BE2C (cell line): ENCODE data around the gene PCDH9.

Experiments
- DNase-seq: peaks from one replicate; pipeline ENCODE4 v3.0.0-alpha.2; 2020
- H3K27me3 ChIP-seq: fragments of 250-450 bp; sonication (Bioruptor Pico); 2 replicates; pipeline ENCODE4 v1.5.1; 2020; ENCODE audit warnings: mild to moderate bottlenecking
- H3K36me3 ChIP-seq: fragments of 250-450 bp; sonication (Bioruptor Pico); 2 replicates; pipeline ENCODE4 v1.5.1; 2020; ENCODE audit warnings: mild to moderate bottlenecking
- H3K4me1 ChIP-seq: fragments of 250-450 bp; sonication (Bioruptor Pico); 2 replicates; pipeline ENCODE4 v1.5.1; 2020
- H3K4me3 ChIP-seq: 2 replicates; pipeline ENCODE4 v1.5.1; 2011; ENCODE audit warnings: low read depth, low read length
- H3K9me3 ChIP-seq: fragments of 250-450 bp; sonication (Bioruptor Pico); 2 replicates; pipeline ENCODE4 v1.5.1; 2020
- TF ChIP-seq, protein P1 (sequence below): IDR thresholded peaks from 2 replicates; pipeline ENCODE4 v1.5.1; 2012; ENCODE audit warnings: mild to moderate bottlenecking, low read depth, low read length

PCDH9 gene

DNA sequence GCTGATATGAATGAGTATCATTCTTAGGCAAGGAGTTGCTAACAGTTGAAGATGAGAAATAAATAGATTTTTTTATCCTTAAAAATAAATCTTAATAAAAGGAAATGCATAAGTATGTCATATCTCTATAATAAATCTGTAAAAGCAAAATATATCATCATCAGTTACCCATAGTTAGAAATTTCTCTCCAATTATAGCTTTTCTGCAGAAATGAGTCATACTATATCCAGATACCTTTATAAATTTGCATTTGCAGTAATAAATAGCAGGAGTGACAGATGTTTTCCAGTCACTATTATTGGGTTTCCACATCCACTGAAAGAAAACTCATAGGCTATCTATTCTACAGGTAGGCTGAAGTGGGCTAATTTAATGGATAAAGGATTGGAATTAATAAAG is 829.8 kb downstream of the PCDH9 start:
- Histone ChIP-seq H3K4me1 (no peaks in the 10 kb centered on the region; the same call in none of the 2 replicates), H3K36me3 (no peaks in the 10 kb centered on the region), H3K4me3 (no peak overlapping the region), H3K27me3 (no peaks in the 10 kb centered on the region), H3K9me3 (no peaks in the 10 kb centered on the region)
- no peak for DNase-seq
- TF ChIP-seq, protein P1, sequence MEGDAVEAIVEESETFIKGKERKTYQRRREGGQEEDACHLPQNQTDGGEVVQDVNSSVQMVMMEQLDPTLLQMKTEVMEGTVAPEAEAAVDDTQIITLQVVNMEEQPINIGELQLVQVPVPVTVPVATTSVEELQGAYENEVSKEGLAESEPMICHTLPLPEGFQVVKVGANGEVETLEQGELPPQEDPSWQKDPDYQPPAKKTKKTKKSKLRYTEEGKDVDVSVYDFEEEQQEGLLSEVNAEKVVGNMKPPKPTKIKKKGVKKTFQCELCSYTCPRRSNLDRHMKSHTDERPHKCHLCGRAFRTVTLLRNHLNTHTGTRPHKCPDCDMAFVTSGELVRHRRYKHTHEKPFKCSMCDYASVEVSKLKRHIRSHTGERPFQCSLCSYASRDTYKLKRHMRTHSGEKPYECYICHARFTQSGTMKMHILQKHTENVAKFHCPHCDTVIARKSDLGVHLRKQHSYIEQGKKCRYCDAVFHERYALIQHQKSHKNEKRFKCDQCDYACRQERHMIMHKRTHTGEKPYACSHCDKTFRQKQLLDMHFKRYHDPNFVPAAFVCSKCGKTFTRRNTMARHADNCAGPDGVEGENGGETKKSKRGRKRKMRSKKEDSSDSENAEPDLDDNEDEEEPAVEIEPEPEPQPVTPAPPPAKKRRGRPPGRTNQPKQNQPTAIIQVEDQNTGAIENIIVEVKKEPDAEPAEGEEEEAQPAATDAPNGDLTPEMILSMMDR = no peak

DNA sequence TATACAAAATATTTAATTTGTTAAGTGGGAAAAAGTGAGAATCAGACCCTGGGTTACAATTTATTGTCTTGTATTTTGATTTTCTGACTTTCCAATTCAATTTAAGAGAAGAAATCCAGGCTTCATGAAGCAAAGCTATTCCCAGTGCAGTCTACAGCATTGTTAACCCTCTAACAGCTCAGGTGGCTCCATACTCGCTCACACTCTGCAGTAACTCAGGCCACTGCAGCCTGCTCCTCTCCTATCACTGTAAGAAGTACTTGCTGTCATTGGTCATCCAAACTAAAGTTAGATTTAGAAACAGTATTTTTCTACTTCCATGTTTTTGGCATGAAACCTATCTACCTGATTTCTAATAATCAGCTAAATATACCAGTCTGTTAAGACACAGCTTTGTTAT is 830.3 kb downstream of the PCDH9 start:
- H3K36me3 ChIP-seq = no peaks in the 10 kb centered on the region
- no peak for DNase-seq
- no peaks in the 10 kb centered on the region for H3K27me3 ChIP-seq
- TF ChIP-seq, protein P1 = no peak
- H3K9me3 ChIP-seq = no peaks in the 10 kb centered on the region
- no peaks in the 10 kb centered on the region; the same call in none of the 2 replicates for H3K4me1 ChIP-seq
- H3K4me3 ChIP-seq = no peak overlapping the region

DNA sequence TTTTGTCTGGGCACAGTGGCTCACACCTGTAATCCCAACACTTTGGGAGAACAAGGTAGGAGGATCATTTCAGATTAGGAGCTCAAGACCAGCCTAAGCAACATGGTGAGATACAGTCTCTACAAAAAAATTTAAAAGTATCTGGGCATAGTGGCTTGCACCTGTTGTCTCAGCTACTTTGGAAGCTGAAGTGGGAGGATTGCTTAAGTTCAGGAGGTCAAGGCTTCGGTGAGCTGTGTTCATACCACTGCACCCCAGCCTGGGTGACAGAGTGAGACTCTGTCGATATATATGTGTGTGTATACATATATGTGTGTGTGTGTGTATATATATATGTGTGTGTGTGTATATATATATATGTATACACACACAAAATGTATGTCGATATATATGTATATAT is 833.0 kb downstream of the PCDH9 start:
- Histone ChIP-seq H3K36me3 (no peaks in the 10 kb centered on the region), H3K9me3 (no peaks in the 10 kb centered on the region), H3K4me1 (no peaks in the 10 kb centered on the region; the same call in 1 of the 2 replicates), H3K4me3 (no peak overlapping the region), H3K27me3 (no peaks in the 10 kb centered on the region)
- no peak for DNase-seq
- TF ChIP-seq, protein P1 = no peak

DNA sequence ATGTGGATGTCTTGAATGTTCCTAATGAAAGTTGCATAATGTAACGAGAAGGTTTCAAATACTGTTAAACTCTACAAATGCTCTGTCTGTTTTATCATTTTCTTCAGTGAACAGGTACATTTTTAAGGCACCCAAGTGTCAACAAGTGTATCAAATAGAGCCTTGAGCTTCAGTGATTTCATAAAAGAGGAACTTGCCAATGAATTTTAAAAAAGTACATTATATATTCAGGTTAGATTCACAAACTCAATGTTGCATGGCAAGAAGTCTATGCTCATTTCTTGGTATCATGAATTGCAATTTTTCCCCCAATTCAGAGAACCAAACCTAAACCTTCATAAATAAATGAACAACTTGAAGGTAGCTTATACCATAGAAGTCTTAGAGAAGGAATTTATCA is 838.8 kb downstream of the PCDH9 start:
- no peaks in the 10 kb centered on the region for H3K27me3 ChIP-seq
- no peaks in the 10 kb centered on the region for H3K36me3 ChIP-seq
- no peak for DNase-seq
- H3K9me3 ChIP-seq = no peaks in the 10 kb centered on the region
- H3K4me1 ChIP-seq = no peaks in the 10 kb centered on the region
- TF ChIP-seq, protein P1 = no peak
- H3K4me3 ChIP-seq = no peak overlapping the region

DNA sequence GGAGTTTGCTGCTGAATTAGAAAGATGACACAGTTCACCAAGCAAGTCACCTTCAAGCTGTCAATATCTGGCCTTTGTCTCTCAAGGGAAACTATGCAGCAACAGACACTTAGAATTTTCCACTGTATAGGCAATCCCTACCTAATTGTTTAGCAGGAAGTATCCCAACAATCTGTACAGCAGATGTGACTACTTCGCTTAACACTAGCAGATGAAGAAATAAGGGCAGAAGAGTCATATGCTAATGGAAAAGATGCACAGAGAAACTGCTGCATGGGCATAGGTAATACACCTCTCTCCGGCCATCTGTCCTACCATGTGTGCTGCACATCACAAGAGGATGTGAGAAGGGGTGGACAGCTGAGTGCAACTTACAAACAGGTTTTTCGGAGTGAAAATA is 851.2 kb downstream of the PCDH9 start:
- H3K27me3 ChIP-seq = no peaks in the 10 kb centered on the region
- H3K4me3 ChIP-seq = no peak overlapping the region
- no peaks in the 10 kb centered on the region for H3K9me3 ChIP-seq
- no peak for DNase-seq
- no peaks in the 10 kb centered on the region for H3K36me3 ChIP-seq
- H3K4me1 ChIP-seq = peaks cover 7% of the 10 kb centered on the region; the same call in 1 of the 2 replicates
- TF ChIP-seq, protein P1 = no peak

DNA sequence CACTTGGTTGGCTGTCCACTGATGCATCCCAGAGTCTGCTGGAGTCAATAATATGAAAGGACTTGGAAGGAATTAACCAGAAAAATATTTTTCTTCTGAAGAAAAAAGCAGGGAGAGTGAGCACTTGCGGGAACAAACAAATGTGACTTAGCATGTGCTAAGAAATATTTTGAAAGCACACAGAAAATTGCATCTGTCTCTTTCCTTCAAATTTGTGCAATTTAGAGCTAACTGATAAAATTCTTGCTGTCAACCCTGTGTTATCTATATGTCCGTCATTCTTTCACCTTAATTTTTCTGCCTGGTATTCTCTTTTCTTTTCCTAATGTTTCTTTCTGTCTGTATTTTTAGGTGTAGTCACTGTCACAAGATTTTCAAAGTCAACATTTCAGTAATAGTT is 852.6 kb downstream of the PCDH9 start:
- H3K9me3 ChIP-seq = no peaks in the 10 kb centered on the region
- H3K27me3 ChIP-seq = no peaks in the 10 kb centered on the region
- H3K4me3 ChIP-seq = no peak overlapping the region
- TF ChIP-seq, protein P1 = no peak
- no peak for DNase-seq
- H3K36me3 ChIP-seq = no peaks in the 10 kb centered on the region
- H3K4me1 ChIP-seq = peaks cover 7% of the 10 kb centered on the region; the same call in 1 of the 2 replicates
